Activated CD4-positive, alpha-beta T cell treated with anti-CD3 and anti-CD28 coated beads, Interleukin-2, amount 10 ng/mL, durations not matched to agents 24 days and 14 days (primary cell): ENCODE results near the gene CCDC146. TPM values are rescaled to one million over a fixed set of nuclear protein-coding genes. Genes with fewer than 3 reads are reported as not detected.
"Not testable (repeated sequence)": the region's sequence is repeated elsewhere in the genome, so short reads cannot be mapped to it uniquely, and the experiment has no call there.

Experiments used
- DNase-seq: peaks from one replicate; pipeline ENCODE4 v3.0.0; 2022
- H3K27ac Mint-ChIP-seq: one replicate; pipeline ENCODE4 v1.8.0; 2022; ENCODE audit warnings: mild to moderate bottlenecking, mixed read lengths
- H3K27me3 Mint-ChIP-seq: one replicate; pipeline ENCODE4 v1.8.0; 2022; ENCODE audit warnings: mixed read lengths
- H3K36me3 Mint-ChIP-seq: one replicate; pipeline ENCODE4 v1.8.0; 2022; ENCODE audit warnings: low read depth, mild to moderate bottlenecking, mixed read lengths
- H3K4me1 Mint-ChIP-seq: one replicate; pipeline ENCODE4 v1.8.0; 2021; ENCODE audit warnings: mixed read lengths
- H3K4me3 Mint-ChIP-seq: one replicate; pipeline ENCODE4 v1.8.0; 2022; ENCODE audit warnings: mild to moderate bottlenecking, moderate library complexity, mixed read lengths
- H3K9me3 Mint-ChIP-seq: one replicate; pipeline ENCODE4 v1.8.0; 2021; ENCODE audit warnings: mixed read lengths
- intact Hi-C: fragments of 100-400 bp; cut with micrococcal nuclease; formaldehyde crosslinking; loops from one replicate; pipeline ENCODE4 v1.15.1; 2023
- total RNA-seq: library from RNA; stranded (reverse); gene quantifications from 2 replicates; pipeline ENCODE4 v1.2.3, GENCODE V29; 2022

Gene CCDC146
- 1.5 and 2.3 TPM in 2 replicates for total RNA-seq

- not testable (repeated sequence) for H3K9me3 Mint-ChIP-seq, H3K27me3 Mint-ChIP-seq, H3K4me1 Mint-ChIP-seq, H3K36me3 Mint-ChIP-seq
- intact Hi-C loops: loop anchor here (2.0 to 5.0 kb wide), 4 partner anchors 125 to 765 kb away; partner anchors contain the start of gene YWHAG
- Mint-ChIP-seq H3K27ac (peak within 1 kb of the TSS; percentile 79), H3K4me3 (peak within 1 kb of the TSS; percentile 84)
- DNase-seq: peak; percentile 98
These were observed at the start of gene CCDC146 for GRCh38 chr7:77121860-77122681. Gene CCDC146 (plus strand): TSS chr7:77122615. CDS start chr7:77167669, 45,054 bp downstream.

GRCh38 chr7:77074786-77075396 lies 47.5 kb upstream of the CCDC146 start:
- H3K4me1 Mint-ChIP-seq, H3K27ac Mint-ChIP-seq, H3K4me3 Mint-ChIP-seq, intact Hi-C loops, H3K9me3 Mint-ChIP-seq, H3K27me3 Mint-ChIP-seq, DNase-seq: not testable (repeated sequence)
- peaks cover 30% of the 10 kb centered on the region for H3K36me3 Mint-ChIP-seq

GRCh38 chr7:77077060-77077459 lies 45.4 kb upstream of the CCDC146 start:
- H3K27me3 Mint-ChIP-seq, H3K4me1 Mint-ChIP-seq, intact Hi-C loops, H3K27ac Mint-ChIP-seq, H3K9me3 Mint-ChIP-seq, DNase-seq, H3K4me3 Mint-ChIP-seq: not testable (repeated sequence)
- peaks cover 19% of the 10 kb centered on the region for H3K36me3 Mint-ChIP-seq

GRCh38 chr7:77079112-77079511 lies 43.3 kb upstream of the CCDC146 start:
- peaks cover 15% of the 10 kb centered on the region for H3K36me3 Mint-ChIP-seq
- H3K4me3 Mint-ChIP-seq, H3K27me3 Mint-ChIP-seq, H3K9me3 Mint-ChIP-seq, intact Hi-C loops, H3K4me1 Mint-ChIP-seq, H3K27ac Mint-ChIP-seq, DNase-seq: not testable (repeated sequence)

GRCh38 chr7:77079624-77080023 lies 42.8 kb upstream of the CCDC146 start:
- intact Hi-C loops, H3K27ac Mint-ChIP-seq, H3K4me1 Mint-ChIP-seq, H3K27me3 Mint-ChIP-seq, H3K9me3 Mint-ChIP-seq, H3K4me3 Mint-ChIP-seq, DNase-seq: not testable (repeated sequence)
- H3K36me3 Mint-ChIP-seq: peaks cover 10% of the 10 kb centered on the region

GRCh38 chr7:77080236-77080635 lies 42.2 kb upstream of the CCDC146 start:
- H3K36me3 Mint-ChIP-seq, intact Hi-C loops, H3K4me3 Mint-ChIP-seq, H3K27ac Mint-ChIP-seq, H3K27me3 Mint-ChIP-seq, DNase-seq, H3K9me3 Mint-ChIP-seq, H3K4me1 Mint-ChIP-seq: not testable (repeated sequence)

GRCh38 chr7:77082192-77082591 lies 40.2 kb upstream of the CCDC146 start:
- H3K4me3 Mint-ChIP-seq, H3K4me1 Mint-ChIP-seq, H3K36me3 Mint-ChIP-seq, H3K9me3 Mint-ChIP-seq, DNase-seq, H3K27ac Mint-ChIP-seq, H3K27me3 Mint-ChIP-seq, intact Hi-C loops: not testable (repeated sequence)

- intact Hi-C loops, H3K36me3 Mint-ChIP-seq, H3K27ac Mint-ChIP-seq, DNase-seq, H3K9me3 Mint-ChIP-seq, H3K27me3 Mint-ChIP-seq, H3K4me1 Mint-ChIP-seq, H3K4me3 Mint-ChIP-seq: not testable (repeated sequence)
These were observed 30.1 kb upstream of the CCDC146 start for GRCh38 chr7:77092301-77092700.

GRCh38 chr7:77100501-77100900 lies 21.9 kb upstream of the CCDC146 start:
- H3K27ac Mint-ChIP-seq, H3K4me3 Mint-ChIP-seq, H3K4me1 Mint-ChIP-seq, H3K36me3 Mint-ChIP-seq, intact Hi-C loops, DNase-seq, H3K9me3 Mint-ChIP-seq, H3K27me3 Mint-ChIP-seq: not testable (repeated sequence)

- H3K4me3 Mint-ChIP-seq, H3K36me3 Mint-ChIP-seq, H3K27me3 Mint-ChIP-seq, intact Hi-C loops, H3K4me1 Mint-ChIP-seq, DNase-seq, H3K27ac Mint-ChIP-seq, H3K9me3 Mint-ChIP-seq: not testable (repeated sequence)
These were observed 21.2 kb upstream of the CCDC146 start for GRCh38 chr7:77101187-77101586.

- H3K27me3 Mint-ChIP-seq, H3K4me1 Mint-ChIP-seq, H3K36me3 Mint-ChIP-seq, intact Hi-C loops, DNase-seq, H3K27ac Mint-ChIP-seq, H3K4me3 Mint-ChIP-seq, H3K9me3 Mint-ChIP-seq: not testable (repeated sequence)
These were observed 19.7 kb upstream of the CCDC146 start for GRCh38 chr7:77102671-77103070.

- not testable (repeated sequence) for H3K9me3 Mint-ChIP-seq, H3K4me3 Mint-ChIP-seq, H3K36me3 Mint-ChIP-seq
These were observed 16.5 kb upstream of the CCDC146 start for GRCh38 chr7:77105904-77106303.

GRCh38 chr7:77107659-77108058 lies 14.8 kb upstream of the CCDC146 start:
- not testable (repeated sequence) for H3K9me3 Mint-ChIP-seq, H3K27ac Mint-ChIP-seq

More at GRCh38 chr7:77105904-77106303, 16.5 kb upstream of the CCDC146 start:
- H3K4me1 Mint-ChIP-seq, DNase-seq, H3K27me3 Mint-ChIP-seq, intact Hi-C loops, H3K27ac Mint-ChIP-seq: not testable (repeated sequence)

GRCh38 chr7:77108362-77108761 lies 14.1 kb upstream of the CCDC146 start:
- H3K36me3 Mint-ChIP-seq, intact Hi-C loops, H3K27me3 Mint-ChIP-seq, H3K27ac Mint-ChIP-seq, DNase-seq, H3K4me1 Mint-ChIP-seq, H3K9me3 Mint-ChIP-seq, H3K4me3 Mint-ChIP-seq: not testable (repeated sequence)

More at GRCh38 chr7:77107659-77108058, 14.8 kb upstream of the CCDC146 start:
- H3K4me3 Mint-ChIP-seq, H3K27me3 Mint-ChIP-seq, H3K36me3 Mint-ChIP-seq, H3K4me1 Mint-ChIP-seq, intact Hi-C loops, DNase-seq: not testable (repeated sequence)
